HG02938 (cell line): ENCODE results near the gene CCR5AS.
"Not testable (repeated sequence)": the region's sequence is repeated elsewhere in the genome, so short reads cannot be mapped to it uniquely, and the experiment has no call there.

Experiments
- ATAC-seq: cut with Tn5 transposase; IDR thresholded peaks from one replicate; pipeline ENCODE4 v1.9.1; 2021; ENCODE audit warnings: mild to moderate bottlenecking, moderate library complexity; ENCODE audit not compliant: unreplicated experiment

The CCR5AS gene

GRCh38 chr3:46406788-46407611 lies at the start of gene CCR5AS, which contains the start of gene CCRL2:
TSS of gene CCR5AS (minus strand) at chr3:46407066.
TSS of gene CCRL2 (plus strand) at chr3:46407259. CDS start at chr3:46408080, 821 bp downstream.
- ATAC-seq: no peak

DNA sequence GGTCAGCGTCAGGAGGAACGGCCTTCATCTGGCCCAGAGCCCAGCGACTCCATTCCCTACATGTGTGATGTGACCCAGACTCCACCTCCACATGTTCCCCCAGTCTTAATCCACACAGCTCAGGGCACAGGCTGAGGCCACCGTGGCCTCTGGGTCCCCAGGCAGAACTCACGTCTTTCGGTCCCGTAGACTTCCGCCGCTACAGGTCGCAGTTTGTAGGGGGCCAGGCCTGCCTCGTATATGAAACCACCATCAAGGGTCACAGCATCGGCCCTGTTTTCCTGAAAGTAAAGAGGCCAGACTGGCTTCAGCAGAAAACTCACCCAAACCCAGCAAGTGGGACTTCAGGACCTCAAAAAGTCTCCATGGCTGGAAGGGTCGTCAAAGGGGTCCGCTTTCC lies 49.3 kb upstream of the CCR5AS start:
- no peak for ATAC-seq

DNA sequence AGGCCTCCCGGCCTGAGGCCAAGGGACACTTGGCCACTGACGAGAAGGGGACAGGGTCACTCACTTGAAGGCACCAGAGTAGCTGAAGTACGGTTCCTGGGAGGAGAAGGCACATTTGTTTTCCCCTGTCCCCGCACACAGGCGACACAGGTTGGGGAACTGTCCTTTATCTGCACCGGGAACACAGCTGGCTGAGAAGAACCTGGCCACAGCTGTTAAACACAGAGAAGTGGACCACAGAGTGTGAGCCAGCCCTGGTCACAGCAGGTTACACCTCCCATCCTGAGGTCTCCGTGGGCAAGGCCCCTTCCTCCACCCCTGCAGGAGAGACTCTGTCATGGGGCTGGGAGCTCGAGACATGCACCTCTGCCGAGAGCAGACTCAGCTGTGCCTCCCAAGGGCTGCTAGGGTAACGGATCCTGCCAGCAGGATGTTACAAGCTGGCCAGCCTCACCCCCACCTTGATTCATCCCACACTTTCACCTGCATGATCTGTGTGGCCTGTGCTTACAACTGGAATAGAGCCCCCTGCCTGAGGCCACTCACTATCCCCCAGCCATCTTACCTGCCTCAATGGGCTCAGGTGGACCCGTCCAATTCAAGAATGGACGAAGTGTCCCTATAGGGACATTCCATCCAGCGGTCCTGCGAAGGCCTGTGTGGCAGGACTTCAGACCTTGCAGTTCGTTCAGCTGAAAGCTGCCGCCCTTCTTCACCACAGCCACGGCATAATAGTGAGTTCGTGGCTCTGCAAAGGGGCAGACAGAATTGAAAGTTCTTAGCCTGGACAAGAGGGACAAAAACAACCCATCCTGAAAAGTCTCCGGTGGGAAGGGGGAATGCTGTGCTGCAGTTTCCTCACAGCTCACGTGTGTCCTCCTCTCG lies 48.6 kb upstream of the CCR5AS start:
- no peak for ATAC-seq

- no peak for ATAC-seq
Measured at GRCh38 chr3:46454606-46455005, 47.7 kb upstream of the CCR5AS start.

- no peak for ATAC-seq
Measured at GRCh38 chr3:46454209-46454595, 47.3 kb upstream of the CCR5AS start.

DNA sequence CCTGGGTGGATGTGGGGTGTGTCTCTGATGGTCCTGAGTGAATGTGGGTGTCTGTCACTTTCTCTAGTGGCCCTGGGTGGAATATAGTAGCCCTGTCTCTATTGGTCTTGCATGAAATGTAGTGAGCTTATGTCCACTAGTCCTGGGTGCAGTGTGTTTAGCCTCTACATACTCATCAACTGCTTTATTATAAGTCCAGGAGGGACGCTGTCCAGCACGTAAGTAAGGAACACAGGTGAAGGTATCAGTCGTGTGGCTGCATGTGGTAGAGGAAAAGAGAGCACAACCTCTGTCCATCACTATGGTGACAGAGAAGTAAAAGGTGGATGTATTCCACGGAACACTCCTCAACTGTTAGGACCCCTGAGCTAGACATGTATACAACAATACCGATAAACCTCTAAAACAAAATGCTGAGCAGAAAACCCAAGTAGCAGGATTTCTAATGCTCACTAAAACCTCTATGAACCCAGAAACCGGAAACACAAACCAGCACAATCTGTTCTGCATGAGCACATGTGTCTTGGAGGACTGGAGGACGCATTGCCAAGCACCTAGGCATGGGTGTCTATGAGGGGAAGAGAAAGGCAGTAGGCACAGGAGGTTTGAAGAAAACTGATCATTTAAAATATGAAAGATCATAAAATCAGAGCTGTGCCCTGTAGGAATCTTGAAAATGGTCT lies 46.8 kb upstream of the CCR5AS start:
- ATAC-seq: no peak

GRCh38 chr3:46449755-46450552 lies 43.1 kb upstream of the CCR5AS start:
- no peak for ATAC-seq

DNA sequence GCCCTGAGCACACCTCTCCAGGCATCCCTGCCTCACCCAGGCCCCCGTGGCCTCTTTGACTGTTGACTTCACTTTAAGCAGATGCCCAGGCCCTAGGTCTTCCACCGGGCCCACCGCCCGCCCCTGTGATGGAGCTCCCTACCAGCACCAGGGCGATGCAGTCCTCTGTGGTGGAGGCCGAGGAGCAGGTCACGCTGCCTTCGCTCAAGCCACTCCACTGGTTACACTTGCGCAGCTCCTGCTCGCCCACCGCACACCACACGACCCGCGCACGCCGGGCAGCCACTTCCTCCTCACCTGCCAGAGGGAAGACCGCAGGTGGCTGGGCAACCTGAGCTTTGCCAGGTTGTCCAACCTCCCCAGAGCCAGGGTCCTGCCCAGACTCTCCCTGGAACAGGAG lies 41.9 kb upstream of the CCR5AS start:
- ATAC-seq: no peak

DNA sequence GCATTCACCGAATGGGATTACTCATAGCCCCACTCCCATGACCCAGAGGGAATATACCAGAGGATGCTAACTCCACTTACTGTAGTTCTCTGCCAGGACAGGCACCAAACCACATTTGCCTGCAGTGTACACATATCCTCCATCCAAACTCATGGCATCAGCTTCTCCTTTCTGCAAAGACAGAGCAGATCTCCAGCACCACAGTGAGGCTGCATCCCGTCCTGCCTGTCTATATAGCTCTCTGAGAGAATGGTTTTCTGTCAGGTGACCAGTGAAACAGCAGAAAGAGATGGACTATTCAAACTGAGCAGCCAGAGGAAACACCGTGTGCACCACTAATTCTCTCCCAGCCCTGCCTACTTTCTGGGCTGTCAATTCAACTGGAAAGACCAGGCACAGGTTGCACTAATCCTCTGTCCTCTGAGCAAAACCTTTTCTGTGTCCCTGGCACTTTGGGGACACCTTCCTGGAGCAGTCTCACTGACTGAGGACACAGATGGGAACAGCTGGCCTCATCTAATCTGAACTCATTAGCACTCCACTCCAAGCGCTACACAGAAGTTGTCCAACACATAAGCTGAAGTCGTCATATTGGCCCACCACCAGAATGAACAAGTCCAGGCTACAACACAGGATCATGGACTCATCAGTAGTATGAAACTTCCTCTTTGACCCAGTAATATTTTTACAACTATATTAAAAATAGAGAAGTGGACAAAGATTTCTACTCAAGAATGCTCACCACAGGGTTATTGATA lies 40.5 kb upstream of the CCR5AS start:
- ATAC-seq: no peak

DNA sequence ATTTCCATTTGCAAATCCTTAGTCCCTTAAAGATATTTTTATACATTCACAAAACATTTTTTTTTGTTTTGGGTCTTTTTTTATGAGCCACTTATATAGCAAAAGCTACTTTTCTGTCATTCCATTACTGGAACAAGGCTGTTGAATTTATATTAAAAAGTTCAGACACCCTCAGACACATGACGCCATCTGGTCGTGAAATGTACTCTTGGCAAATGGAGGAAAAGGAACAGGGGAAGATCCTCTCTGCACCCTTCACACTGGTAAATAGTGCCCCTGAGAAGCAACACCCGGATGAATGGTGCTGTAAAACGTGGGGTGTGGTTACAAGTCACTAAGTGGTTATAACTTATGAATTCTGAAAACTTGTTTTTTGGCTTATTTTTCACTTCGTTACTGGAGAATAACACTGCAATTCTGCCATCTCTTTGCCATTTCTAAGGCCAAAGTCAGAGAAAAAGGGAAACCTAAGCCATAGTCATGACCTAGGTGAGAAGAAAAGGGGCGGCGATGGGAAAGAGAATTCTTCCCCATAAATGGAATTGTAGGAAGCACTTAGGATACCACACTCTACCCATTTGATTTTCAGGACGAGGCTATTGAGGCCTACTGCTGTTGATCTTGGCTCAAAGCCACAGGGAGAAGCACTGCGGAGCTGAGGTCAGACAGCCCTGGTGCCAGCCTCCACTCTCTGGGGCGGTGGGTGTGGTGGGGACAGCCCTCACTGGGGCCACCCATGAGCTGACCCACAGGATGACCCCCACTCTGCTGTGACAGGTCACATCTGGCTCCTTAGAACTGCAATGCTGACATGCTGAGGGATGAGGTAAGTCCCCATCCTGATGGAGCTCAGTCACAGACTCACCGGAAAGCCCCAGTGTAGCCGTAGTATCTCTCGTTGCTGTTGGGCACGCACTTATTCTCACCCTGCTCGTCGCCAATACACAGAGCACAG lies 36.0 kb upstream of the CCR5AS start:
- no peak for ATAC-seq

DNA sequence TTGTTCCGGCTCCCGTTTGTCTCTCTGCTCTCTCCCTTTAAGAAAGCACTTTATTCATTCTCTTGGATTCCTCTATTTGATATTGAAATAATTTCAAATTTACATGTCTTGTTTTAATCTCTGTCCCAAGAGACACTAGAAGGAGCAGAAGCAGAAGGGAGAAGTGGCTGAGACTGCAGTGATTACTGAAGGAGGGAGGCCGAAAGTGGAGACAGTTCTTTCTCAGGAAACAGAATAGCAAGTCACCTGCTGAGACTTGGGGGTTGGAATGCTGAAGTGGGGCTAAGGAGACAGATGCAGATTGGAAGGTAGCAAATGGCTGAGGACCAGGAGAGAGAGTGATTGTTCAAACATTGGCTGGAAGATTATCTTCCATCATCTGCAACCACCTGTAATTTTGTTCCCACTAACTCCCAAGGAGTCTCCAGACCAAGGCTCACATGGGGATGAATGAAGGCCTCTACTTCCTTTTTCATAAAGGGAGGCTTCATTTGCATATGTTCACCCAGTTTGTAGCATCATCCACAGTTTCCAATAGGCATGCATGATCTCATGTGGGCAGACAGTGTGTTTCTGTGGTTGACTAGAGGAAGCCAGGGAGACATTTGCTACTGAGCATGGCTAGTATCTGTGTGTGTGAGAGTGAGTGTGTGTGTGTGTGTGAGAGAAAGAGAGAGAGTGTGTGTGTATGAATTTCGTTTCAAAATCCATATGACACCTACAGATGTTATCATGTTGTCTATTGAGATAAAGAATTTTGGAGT lies 33.8 kb upstream of the CCR5AS start:
- peak; percentile 87 for ATAC-seq

DNA sequence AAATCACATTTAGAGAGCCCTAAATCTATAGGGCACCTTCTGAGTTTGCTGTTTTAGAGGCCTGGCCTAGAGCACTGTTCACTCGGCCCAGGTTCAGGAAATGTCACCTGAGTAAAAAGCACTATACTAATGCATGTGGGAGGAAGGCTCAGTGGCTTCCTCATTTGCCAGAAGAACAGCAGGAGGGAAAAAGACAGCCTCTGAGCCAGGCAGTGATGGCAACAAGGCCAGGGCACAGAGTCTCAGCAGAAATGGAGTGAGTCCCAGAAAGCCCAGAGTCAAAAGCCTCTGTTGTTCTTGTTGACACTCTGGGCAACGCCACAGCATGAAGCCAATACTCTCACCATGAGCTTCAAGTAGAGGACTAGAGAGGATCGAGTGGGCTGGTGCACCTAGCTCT lies 32.0 kb upstream of the CCR5AS start:
- ATAC-seq: no peak

DNA sequence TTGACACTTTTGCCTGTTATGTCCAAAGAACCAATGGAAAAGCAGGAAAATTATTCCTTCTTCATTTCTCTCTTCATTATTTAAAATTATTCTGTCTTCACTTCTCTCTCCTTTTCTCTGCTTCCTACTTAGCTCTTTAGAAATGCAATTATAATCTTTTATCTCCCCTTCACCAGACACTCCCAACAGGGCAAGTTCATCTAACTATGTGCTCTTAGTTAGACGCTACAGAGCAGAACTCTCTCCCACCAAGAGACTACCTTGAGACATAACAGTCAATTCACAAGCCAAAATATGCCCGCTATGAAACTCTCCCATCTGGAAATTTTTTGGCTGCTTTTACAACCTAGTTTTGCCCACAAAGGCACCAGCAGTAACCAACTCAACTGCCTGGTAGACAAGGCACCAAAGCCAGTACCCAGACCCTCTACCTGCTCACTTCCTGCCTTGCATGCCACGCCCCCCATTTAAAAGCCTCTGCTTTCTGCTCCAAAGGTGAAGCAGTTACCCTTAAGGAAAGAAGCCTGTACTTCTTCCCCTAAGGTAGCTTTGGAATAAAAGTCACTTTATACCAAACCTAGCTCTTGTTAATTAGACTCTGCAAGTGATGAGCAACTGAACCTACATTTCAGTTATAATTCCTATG lies 28.3 kb upstream of the CCR5AS start:
- no peak for ATAC-seq

DNA sequence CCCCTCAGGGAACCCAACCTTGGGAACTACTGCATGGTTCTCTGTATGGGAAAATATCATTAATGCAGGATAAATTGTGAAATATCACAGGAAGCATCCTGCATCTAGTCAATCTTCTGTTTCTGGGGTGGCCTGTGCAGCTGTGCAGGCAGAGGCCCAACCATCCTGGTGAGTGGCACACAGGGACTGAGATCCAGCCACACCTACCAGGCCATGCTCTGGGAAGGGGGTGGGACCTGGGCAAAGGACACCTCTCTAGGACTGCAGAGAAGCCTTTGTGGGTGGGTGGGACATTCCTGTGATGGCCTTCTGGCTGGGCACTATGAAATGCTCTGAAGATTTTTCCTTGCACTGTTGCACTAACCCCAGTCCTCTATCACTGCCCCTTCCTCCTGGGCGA lies 27.0 kb upstream of the CCR5AS start:
- ATAC-seq: no peak

- ATAC-seq: not testable (repeated sequence)
Measured at GRCh38 chr3:46433118-46433517, 26.3 kb upstream of the CCR5AS start.

DNA sequence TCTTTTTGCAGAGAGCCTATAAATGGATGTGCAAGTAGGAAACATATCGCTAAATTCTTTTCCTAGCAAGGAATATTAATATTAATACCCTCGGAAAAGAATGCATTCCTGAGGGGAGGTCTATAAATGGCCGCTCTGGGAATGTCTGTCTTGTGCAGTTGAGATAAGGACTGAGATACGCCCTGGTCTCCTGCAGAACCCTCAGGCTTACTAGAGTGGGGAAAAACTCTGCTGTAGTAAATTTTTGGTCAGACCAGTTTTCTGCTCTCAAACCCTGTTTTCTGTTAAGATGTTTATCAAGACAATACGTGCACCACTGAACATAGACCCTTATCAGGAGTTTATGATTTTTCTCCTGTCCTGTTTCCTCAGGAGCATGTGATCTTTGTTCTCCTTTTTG lies 25.0 kb upstream of the CCR5AS start:
- ATAC-seq: not testable (repeated sequence)

GRCh38 chr3:46430879-46431278 lies 24.0 kb upstream of the CCR5AS start:
- not testable (repeated sequence) for ATAC-seq
